GM19395 (cell line): Measurements from ENCODE around the gene SH2D3C.

Experiments
- ATAC-seq: cut with Tn5 transposase; IDR thresholded peaks from one replicate; pipeline ENCODE4 v1.9.1; 2021; ENCODE audit warnings: mild to moderate bottlenecking, moderate library complexity; ENCODE audit not compliant: unreplicated experiment

The SH2D3C gene

GRCh38 chr9:127742435-127743088 lies 35.9 kb downstream of the SH2D3C start:
- ATAC-seq = no peak

GRCh38 chr9:127741831-127742434 lies 36.5 kb downstream of the SH2D3C start:
- no peak for ATAC-seq

- no peak for ATAC-seq
These were observed 38.7 kb downstream of the SH2D3C start for GRCh38 chr9:127739614-127740330.

DNA sequence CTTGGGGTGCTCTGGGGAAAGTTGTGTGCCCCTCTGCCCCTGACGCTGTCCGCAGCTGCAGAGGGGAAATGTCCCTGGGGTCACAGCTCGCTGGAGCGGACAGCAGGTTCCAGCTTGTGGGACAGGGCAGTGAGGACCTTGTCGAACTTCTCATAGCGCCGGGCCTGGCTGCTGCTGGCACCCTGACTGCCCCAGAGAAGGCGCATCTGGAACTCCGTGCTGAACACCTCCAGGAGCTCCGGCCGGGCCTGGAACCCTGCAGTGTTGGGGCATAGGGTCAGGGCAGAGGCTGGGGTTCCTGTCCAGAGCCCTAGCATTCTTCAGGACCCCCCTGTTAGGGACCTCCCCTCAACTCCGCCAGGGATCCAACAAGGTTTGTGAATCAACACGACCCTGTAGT lies 39.8 kb downstream of the SH2D3C start:
- no peak for ATAC-seq

GRCh38 chr9:127735530-127736185 lies 42.8 kb downstream of the SH2D3C start:
- ATAC-seq = peak; percentile 8

GRCh38 chr9:127734747-127735529 lies 43.5 kb downstream of the SH2D3C start, which contains the start of gene TOR2A:
TSS of gene TOR2A (minus strand) at chr9:127735294. CDS start at chr9:127735270, 24 bp downstream.
- peak; percentile 86 for ATAC-seq

DNA sequence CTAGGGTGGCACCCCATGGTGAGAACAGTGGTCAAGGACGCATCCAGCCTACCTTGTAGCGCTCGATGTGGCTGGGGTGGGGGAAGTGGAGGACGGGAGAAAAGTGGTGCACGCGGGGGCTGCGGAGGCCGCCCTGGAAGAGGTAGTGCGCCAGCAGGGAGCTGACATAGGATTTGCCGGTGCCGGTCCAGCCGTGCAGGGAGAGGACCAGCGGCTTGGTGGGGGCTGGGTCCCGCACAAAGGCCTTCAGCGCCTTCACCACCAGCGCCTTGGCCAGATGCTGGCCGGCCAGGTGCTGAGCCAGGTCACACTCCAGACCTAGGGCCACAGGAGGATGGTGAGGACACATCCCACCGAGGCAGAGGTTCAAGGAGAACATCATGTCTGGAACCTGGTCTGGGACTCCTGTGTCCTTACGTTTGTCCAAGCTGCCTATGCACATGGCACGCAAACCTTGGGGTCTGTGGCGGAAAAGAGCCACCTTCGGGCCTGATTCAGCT lies 44.2 kb downstream of the SH2D3C start:
- ATAC-seq = no peak

GRCh38 chr9:127733614-127734013 lies 44.9 kb downstream of the SH2D3C start:
- no peak for ATAC-seq

DNA sequence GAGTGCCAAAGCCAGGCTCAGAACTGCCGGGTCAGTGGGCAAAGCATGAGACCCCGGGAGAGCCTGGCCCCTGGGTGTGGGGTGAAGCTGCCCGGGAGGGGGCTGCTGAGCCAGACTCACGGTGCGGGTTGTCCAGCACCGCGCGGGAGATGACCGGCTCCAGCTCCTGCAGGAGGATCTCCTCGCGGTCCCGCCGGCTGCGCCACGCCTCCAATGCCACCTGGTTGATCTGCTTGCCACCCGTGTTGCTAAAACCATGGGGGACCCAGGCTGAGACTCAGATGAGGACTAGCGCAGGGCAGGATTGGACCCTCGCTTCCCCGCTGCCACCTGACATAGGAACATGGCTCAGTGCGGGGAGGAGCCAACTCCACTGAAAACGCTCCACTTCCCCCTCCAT lies 46.0 kb downstream of the SH2D3C start:
- no peak for ATAC-seq

DNA sequence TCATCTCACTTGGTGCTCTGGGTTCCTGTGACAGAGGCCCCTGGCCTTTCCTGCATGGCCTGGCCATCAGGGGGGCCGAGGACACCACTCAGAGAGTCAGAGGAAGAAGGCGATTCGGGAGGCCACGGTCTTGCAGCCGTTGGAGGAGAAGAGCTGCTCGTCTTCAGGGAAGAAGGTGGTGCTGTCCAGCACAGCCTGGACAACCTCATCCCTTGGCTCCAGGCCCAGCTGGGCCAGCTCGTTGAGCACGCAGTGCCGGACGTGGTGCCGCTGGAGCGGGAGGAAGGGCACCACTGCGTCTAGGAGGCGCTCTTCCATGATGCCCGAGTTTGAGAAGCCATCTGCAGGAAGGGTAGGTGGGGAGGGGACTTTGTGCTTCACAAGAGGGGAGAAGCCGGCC lies 46.5 kb downstream of the SH2D3C start:
- no peak for ATAC-seq

DNA sequence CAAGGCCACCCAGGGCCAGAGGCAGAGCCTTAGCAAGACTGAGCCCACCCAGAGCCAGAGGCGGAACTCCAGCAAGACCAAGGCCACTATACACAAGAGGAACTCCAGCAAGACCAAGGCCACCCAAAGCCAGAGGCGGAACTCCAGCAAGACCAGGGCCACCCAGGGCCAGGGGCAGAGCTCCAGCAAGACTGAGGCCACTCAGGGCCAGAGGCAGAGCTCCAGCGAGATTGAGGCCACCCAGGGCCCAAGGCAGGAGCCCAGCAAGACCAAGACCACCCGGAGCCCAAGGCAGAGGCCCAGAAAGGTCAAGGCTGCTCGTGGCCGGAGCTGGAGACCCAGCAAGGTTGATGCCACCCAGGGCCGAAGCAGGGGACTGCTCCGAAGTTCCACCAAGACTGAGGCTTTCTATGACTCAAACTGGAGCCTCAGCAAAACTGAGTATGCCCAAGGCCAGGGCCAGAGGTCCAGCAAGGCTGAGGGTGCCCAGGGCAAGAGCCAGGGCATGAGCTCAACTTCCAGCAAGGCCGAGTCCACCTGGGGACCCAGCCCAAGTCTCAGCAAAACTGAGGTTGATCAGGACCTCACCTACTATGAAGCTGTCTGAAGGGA lies 47.6 kb downstream of the SH2D3C start:
- ATAC-seq = no peak

- ATAC-seq = no peak
These were observed 48.2 kb downstream of the SH2D3C start for GRCh38 chr9:127730262-127730661.

DNA sequence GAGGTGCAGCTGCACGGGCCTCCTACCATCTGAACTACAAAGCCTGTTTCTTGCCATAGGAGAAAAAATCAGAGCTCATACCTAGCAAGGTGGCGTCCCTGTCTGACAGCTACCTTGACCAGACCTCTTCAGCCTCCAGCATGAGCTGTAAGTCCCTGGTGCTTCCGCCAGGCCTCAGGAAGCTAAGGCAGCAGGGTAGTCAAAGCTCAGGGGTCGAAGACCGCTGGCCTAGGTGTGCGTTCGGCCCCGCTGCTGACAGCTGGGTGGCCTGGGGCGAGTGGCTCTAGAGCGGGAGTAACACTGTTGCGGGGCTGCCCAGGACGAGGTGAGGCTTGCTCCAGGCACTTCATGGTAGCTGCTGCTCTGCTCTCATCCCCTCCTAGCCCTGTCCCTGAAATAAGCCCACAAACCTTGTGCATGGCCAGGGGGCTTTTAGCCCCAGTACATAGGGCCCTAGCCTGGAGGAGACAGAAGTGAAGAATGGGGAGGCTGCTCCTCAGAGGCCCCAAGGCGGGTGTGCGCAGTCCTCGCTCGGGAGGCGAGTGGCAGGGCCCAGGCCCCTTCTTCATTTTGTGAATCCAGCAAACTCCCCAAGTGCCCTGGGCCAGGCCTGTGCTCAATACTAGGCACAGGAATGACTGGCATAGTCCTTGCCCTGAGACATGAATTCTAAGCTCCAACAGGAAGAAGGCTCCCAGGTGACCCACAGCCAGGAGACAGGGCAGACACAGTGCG lies 48.8 kb downstream of the SH2D3C start:
- ATAC-seq = no peak

- no peak for ATAC-seq
These were observed 49.7 kb downstream of the SH2D3C start for GRCh38 chr9:127728808-127729207.

- no peak for ATAC-seq
These were observed 51.6 kb downstream of the SH2D3C start for GRCh38 chr9:127726871-127727270.

- no peak for ATAC-seq
These were observed 54.5 kb downstream of the SH2D3C start for GRCh38 chr9:127724012-127724411.

- no peak for ATAC-seq
These were observed 55.0 kb downstream of the SH2D3C start for GRCh38 chr9:127723444-127723843.

GRCh38 chr9:127723013-127723412 lies 55.5 kb downstream of the SH2D3C start:
- no peak for ATAC-seq

DNA sequence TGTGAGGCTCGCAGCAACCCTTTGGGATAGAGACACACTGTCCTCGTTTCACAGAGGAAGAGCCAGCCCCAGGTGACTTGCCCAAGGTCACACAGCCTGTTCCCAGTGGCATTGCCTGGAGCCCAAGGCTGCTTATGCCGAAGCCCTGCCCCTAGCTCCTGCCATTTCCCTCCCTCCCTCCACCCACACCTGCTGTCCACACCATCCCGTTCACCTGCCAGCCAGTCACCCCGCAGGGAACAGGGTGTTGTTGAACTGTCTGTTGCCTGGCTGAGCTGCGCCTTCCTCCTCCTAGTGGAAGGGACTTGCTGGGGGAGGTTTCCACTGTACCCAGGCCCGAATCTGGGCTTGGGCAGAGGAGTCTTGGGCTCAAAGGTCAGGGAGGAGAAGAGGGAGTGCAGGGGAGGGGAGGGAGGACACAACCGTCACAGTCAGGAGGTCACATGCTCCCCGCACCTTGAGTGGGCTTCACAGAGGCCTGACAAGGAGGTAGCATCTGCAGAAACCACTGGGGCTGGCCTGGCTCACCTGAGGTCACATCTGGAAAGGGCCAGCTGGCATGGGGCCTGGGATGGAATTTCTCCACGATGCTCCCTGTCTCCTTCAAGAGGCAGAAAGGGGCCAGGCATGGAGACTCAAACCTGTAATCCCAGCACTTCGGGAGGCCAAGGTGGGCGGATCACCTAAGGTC lies 56.3 kb downstream of the SH2D3C start:
- ATAC-seq = no peak
